RWPE2 (cell line): ENCODE data around the gene PXMP4.

ENCODE experiments used
- ATAC-seq: fragments of 200-7000 bp; cut with Tn5 transposase; 3 replicates; pipeline ENCODE4 v1.9.1; 2021; ENCODE audit warnings: low read depth
- DNase-seq: peaks from one replicate; pipeline ENCODE4 v3.0.0-alpha.2; 2020; ENCODE audit warnings: low spot score
- H3K27ac ChIP-seq: fragments of 450-650 bp; 2 replicates; pipeline ENCODE4 v1.5.1; 2017; ENCODE audit warnings: mild to moderate bottlenecking; ENCODE audit not compliant: poor library complexity, severe bottlenecking
- H3K27me3 ChIP-seq: fragments of 250-450 bp; sonication (Bioruptor Pico); 2 replicates; pipeline ENCODE4 v1.5.1; 2021; ENCODE audit warnings: mild to moderate bottlenecking, moderate library complexity; ENCODE audit not compliant: insufficient read depth, poor library complexity, severe bottlenecking
- H3K36me3 ChIP-seq: fragments of 250-450 bp; sonication (Bioruptor Pico); 2 replicates; pipeline ENCODE4 v1.5.1; 2020; ENCODE audit warnings: low read depth, mild to moderate bottlenecking, moderate library complexity
- H3K4me1 ChIP-seq: fragments of 250-450 bp; sonication (Bioruptor Pico); 2 replicates; pipeline ENCODE4 v1.5.1; 2021; ENCODE audit warnings: mild to moderate bottlenecking, moderate library complexity; ENCODE audit not compliant: insufficient read depth, poor library complexity, severe bottlenecking
- H3K4me3 ChIP-seq: fragments of 250-450 bp; sonication (Bioruptor Pico); 2 replicates; pipeline ENCODE4 v1.5.1; 2021; ENCODE audit warnings: mild to moderate bottlenecking, moderate library complexity; ENCODE audit not compliant: severe bottlenecking
- H3K9me3 ChIP-seq: fragments of 250-450 bp; sonication (Bioruptor Pico); 2 replicates; pipeline ENCODE4 v1.5.1; 2021; ENCODE audit warnings: mild to moderate bottlenecking, moderate library complexity; ENCODE audit not compliant: severe bottlenecking
- CTCF ChIP-seq: fragments of 450-650 bp; IDR thresholded peaks from one replicate; pipeline ENCODE4 v1.5.1; 2017; ENCODE audit warnings: mild to moderate bottlenecking, moderate library complexity; ENCODE audit not compliant: poor library complexity, severe bottlenecking

PXMP4 gene

GRCh38 chr20:33673410-33674293 is 46.5 kb downstream of the PXMP4 start:
- peak; percentile 78 for DNase-seq
- Histone ChIP-seq H3K27me3 (no peaks in the 10 kb centered on the region), H3K36me3 (peaks cover 27% of the 10 kb centered on the region), H3K4me3 (peak overlapping the region; percentile 49), H3K4me1 (no peaks in the 10 kb centered on the region), H3K27ac (peak overlapping the region; percentile 39), H3K9me3 (no peaks in the 10 kb centered on the region)
- peak; percentile 36; the same call in 2 of the 3 replicates for ATAC-seq
- TF ChIP-seq CTCF, result no peak

- H3K9me3 ChIP-seq, result no peaks in the 10 kb centered on the region
- no peak overlapping the region for H3K27ac ChIP-seq
- no peaks in the 10 kb centered on the region for H3K27me3 ChIP-seq
- peaks cover 3% of the 10 kb centered on the region for H3K4me1 ChIP-seq
- no peak overlapping the region for H3K4me3 ChIP-seq
- DNase-seq (peak; percentile 76), ATAC-seq (no peak)
- H3K36me3 ChIP-seq, result peaks cover 26% of the 10 kb centered on the region
- TF ChIP-seq CTCF, result no peak
Measured at GRCh38 chr20:33673114-33673409, 47.0 kb downstream of the PXMP4 start.

- H3K36me3 ChIP-seq, result peaks cover 21% of the 10 kb centered on the region
- H3K4me3 ChIP-seq, result no peak overlapping the region
- DNase-seq (peak; percentile 88), ATAC-seq (no peak)
- H3K9me3 ChIP-seq, result no peaks in the 10 kb centered on the region
- H3K27me3 ChIP-seq, result no peaks in the 10 kb centered on the region
- no peak for TF ChIP-seq CTCF
- peaks cover 3% of the 10 kb centered on the region for H3K4me1 ChIP-seq
- H3K27ac ChIP-seq, result no peak overlapping the region
Measured at GRCh38 chr20:33672426-33673113, 47.5 kb downstream of the PXMP4 start.

GRCh38 chr20:33671573-33672288 is 48.4 kb downstream of the PXMP4 start:
- Histone ChIP-seq H3K4me3 (no peak overlapping the region), H3K4me1 (peaks cover 3% of the 10 kb centered on the region), H3K9me3 (no peaks in the 10 kb centered on the region), H3K36me3 (peaks cover 15% of the 10 kb centered on the region), H3K27ac (no peak overlapping the region), H3K27me3 (no peaks in the 10 kb centered on the region)
- no peak for ATAC-seq
- TF ChIP-seq CTCF, result no peak
- DNase-seq, result peak; percentile 70
